HG03060 (cell line): Measurements from ENCODE around the gene BRI3.

Source experiments
- ATAC-seq: cut with Tn5 transposase; IDR thresholded peaks from one replicate; pipeline ENCODE4 v1.9.1; 2021; ENCODE audit warnings: low read depth, moderate number of reproducible peaks; ENCODE audit not compliant: unreplicated experiment

The BRI3 gene

DNA sequence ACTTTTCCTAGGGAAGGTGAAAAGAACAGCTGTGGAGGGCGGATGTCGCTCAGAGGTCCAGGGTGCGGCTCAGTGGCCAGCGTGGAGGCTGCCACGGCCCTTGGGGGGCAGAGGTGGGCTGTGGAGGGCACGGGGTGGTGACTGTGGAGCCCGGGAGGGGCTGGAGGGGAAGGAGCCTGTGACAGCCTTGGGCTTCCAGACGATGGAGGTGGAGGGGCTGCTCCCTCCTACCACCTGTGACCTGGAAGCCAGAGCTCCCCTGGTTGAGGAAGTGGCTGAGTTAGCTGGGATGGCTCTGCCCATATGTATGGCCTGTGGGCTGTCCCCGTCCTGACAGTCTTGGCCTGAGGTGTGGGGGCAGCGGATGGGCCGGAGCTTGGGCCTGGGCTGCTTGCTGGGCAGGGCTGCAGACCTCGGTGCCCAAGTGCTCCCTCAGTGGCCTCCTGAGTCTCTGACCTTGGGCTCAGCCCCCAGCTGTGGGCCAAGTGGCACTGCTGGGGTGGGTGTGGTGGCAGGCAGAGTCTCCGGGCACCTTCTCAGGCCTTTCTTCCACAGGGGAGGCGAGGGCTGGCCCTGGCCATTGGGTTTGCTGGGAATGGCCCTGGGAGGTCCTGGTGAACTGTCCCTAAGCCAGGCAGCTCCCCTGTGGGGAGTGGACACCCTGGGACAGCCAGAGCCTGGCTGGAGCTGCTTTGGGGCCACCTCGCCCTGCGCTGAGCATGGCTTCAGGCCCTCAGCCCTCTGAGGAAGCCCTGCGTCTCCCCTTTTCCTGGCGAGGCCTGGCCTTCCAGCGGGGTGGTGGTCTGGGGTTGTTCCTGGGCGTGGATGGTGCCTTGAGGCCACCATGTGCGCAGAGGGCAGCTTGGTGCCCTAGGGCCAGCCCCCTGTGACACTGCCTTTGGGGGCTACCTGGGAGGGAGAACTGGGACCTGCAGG lies 3.9 kb downstream of the BRI3 start:
- no peak for ATAC-seq

DNA sequence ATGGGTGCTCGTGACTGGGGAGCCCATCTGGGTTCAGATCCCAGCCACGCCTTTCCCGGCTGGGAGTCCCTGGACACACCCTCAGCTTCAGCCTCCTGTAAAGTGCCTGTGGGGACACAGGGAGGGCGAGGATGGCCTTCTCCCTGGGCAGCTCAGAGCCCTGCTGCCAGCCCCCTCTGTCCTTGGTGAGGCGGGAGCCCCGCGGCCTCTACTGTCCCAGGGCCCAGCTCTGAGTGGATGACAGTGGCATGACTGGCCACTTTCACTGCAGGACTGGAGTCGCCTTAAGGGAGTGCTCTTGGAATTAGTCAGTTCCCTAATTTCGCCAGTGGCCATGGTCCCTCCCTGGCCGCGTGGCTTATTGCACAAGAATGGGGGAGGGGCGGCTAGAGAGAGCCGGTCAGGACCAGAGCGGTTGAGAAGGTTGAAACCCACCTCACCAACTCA lies 4.6 kb downstream of the BRI3 start:
- ATAC-seq: no peak

DNA sequence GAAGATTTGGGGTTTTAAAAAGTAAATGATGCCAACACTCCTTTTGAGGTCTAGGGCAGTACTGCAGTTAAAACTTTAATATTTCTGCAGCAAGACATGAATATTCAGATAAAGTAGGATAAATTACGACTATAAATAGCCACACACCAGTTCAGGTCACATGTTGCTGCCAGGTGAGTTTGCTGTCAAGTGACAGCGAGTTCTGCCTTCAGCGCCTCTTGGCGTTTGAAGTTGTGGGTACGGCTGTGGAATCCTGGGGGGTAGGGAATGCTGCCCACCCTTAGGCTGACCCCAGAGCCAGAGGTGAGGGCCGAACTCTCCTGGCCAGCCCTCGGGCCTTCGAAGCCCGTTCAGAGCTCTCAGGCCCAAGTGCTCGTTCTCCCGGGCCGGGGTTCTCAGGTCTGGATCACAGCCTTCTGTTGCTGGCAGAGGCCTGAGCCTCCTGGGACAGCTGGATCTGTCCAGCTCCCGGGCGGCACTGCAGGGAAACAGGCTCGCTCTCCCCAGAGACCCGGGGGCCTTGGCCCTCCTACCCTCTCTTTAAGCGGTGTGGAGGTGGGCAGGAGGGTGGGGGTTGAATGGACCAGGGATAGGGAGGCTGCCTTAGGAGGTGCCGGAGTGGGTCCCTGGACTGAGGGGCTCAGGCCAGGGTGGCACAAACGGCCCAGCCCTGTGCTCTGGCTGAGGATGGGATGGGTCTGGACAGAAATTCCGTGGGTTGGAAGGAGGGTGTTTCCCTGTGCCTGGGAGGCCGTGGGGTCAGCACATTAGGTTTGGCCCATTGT lies 5.4 kb downstream of the BRI3 start:
- ATAC-seq: no peak

DNA sequence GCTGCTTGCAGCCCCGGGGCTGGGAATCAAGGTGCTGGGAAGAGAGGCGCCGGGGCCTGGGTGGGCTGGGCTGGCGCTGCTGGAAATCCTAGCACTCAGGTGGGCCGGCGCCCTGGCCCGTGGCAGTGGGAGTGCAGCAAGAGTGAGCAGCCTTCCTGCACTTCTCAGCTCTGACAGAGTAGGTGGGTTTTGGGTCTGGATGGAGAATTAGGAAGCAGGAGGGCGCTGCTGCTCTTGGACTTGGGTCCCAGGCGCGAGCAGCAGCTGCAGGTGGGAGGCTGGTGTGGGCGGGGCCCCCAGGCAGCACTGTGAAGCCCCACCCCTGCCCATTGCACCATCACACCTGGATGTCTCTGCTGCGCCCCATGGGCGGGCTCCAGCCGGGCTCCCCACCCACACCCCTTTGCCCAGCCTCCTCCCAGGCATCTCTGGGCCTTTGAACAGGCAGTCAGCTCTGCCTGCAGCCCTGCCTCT lies 6.0 kb downstream of the BRI3 start:
- no peak for ATAC-seq

DNA sequence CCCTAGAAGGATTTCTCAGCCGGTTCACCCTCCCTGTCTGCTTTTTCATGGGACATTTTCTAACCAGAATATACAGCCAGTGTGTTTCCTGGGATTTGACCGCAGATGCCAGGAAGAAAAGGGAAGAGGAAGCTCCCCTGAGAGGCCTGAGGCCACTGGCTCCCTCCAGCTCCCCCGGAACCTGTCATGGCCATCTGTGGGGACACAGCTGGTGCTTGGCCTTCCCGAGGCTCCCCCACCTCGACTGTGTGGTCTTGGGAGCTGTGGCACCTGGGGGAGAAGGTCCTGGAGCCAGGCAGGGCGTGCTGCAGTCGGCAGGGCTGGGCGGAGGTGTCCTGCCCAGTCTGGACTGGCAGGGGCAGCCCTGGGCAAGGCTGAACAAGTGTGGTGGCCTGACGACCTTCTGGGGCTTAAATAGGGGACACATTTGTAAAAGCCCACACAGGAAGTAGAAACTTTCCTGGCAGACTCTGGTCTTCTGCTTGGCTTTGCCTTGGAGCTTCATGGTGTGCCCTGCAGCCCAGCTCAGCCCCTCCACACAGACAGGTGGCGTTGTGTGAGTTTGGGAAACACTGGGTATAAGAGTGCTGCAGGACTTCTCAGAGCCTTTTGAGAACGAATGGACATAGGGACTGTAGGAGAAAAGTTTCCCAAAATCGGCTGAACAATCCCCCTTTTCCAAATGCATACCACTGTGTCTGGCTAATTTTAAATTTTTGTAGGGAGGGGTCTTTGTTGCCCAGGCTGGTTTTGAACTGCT lies 6.8 kb downstream of the BRI3 start:
- ATAC-seq: no peak

DNA sequence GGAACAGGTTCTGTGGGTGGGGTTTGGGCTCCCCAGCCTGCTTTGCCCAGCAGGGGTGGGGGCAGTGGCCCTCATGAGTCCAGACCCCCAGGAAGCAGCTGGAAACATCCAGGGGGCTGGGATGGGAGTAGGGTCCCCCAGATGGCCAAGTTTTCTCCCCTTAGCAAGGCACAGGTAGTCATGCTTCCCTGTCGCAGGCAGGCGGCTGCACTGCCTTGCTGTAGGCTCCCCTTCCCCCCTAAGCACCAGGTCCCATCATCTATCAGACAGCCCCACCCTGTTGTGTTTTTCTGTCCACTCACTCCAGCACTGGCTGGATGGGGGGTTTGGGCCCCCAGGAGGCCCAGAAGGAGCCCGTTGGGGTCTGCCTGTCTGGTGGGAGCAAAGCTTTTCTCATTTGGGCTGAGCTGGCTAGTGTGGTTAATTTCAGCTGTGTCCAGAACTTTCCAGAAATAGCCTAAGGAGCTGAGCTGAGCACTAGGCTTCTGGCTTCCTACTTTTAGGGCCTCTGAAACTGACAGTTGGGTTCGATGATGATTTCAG lies 7.9 kb downstream of the BRI3 start:
- no peak for ATAC-seq

DNA sequence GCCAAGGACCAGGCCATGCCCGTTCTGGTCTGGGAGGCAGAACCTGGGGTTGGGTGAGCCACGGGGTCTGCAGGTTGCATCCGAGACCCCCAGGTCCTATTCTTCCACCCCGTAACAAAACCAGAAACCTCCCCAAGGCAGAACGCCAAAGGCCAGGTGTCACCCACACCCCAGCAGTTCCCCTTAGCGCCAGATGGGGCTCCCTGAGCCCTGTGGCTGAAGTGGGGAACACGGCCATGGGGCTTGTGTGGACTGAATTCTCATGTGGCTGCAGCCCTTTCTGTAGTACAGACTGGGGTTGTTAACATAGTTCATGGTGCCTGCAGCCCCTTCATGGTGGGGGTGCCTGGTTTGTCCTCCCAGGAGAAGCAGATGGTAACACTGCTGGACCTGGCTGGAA lies 10.2 kb downstream of the BRI3 start:
- no peak for ATAC-seq

DNA sequence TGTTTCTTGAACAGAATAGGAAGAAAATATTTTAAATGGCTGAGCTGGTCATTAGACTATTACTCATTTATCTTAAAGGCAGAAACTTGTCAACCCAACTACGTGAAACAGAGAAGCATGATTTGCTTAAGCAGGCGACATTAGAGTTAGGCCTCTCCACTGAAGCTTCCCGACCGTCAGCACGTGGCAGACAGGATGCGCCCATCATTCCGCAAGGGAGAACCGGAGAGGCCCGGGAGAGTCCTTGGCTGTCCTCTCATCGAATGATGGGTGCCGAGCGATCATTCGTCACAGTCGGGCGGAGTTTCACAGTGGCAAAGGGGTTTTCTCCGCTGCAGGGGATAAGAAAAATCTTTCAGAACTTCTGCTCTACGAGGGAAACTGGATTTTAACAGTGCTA lies 11.8 kb downstream of the BRI3 start:
- no peak for ATAC-seq

DNA sequence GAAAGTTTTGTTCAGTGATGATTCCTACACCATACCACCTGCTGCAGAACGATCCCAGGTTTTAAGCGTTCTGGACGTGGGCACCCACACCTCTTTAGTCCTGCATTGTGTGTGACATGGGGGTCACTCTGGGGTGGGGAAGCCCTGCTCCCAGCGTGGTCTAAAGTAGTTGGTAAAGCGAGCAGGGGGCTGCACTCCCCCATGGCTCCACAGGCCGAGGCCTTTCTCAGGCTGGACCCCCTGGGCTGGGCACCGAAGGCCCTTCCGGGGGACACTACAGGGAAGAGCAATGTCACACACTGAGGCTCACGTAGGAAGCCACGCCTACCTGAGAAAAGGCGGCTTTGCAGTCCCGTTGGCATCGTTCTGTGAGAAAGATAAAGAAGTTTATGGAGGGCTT lies 12.3 kb downstream of the BRI3 start:
- no peak for ATAC-seq

DNA sequence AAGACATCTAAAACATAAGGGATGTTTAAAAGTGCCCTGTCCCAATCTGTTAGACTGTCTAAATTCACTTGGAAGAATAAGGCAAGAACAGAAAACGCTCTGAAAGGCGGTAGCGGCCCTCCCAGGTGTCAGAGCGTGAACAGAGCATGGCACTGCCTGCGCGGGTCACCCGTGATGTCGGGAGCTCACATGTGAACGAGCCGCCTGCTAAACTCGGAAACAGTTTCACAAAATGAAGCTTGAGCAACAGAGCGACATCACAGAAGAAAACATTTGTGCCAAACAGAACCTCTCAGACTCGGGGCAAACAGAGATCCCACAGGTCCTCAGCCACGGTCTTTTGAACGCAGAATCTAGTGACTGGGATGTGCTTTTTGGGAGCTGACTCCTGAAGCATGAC lies 12.8 kb downstream of the BRI3 start:
- ATAC-seq: no peak

DNA sequence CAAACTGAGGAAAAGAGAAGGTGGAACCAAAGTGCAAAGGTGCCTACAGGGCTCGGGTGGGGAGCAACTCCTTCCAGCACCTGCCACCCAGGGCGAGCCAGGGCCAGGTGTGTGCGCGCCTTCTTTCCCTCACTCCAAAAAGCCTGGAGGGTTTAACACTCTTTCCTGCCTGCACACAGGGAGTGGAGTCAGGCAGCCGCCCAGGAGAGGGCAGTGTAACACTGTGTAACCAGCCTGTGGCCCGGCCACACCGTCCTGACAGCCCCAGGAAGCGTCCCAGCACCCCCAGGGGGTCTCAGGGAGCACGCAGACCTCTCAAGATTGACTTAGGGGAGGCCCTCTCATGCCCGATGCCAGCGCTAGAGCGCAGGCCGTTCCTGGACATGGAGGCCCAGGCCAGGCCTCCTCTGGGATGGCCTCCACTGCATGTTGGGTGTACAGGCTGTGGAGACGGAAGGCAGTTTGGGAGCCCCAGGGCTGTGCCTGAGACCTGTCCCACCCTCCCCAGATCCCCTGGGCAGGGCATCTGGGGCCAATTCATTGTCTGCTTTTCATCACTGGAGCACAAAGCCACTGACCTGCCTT lies 13.4 kb downstream of the BRI3 start:
- no peak for ATAC-seq

DNA sequence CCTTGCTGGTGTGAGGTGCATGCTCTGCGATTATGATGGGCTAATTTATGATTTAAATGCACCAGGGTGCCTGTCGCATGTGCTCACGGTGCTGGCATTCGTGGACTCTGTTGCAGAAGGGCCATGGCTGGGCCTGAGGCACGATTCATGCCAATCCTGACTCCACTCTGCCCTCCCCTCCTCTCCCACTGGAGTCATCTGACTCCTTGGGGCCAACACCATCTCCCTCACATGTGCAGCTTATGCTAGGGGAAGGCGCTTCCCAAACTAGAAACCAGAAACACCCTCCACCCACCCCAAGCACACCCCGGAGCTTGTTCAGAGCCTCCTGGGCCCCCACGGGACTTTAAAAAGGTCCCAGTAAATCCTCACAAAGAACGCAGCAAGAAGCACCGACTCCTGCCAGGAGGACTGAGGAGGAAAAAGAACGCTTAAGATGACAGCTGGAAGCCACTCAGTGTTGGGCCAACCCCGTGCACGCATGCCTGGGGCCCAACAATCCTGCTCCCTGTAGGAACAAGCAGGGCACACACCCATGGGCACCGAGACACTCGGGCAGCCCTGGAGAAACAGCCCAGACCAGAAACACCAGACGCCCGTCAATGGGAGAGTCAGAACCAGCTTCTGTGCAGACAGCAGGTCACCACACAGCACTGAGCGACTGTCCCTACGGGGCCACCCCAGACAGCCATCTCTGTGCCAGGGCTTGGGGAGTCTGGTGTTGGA lies 14.1 kb downstream of the BRI3 start:
- ATAC-seq: no peak

DNA sequence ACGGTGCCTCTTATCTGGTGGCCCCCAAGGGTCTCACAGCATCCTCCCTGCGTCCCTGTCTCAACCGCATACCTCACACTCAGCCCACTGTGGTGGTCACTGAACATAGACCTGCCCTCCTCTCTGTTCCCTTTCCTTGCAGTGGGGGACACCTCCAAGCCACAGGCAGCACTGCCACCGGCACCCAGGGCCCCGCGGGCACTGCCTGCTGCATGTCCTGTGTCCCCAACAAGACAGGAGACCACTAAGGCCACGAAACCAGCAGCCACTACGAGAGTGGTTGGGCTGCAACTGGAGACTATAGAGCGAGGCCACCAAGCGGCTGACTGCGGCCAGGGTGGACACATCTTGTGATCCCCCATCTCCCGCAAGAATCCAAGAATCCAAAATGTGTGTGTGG lies 15.3 kb downstream of the BRI3 start:
- no peak for ATAC-seq

DNA sequence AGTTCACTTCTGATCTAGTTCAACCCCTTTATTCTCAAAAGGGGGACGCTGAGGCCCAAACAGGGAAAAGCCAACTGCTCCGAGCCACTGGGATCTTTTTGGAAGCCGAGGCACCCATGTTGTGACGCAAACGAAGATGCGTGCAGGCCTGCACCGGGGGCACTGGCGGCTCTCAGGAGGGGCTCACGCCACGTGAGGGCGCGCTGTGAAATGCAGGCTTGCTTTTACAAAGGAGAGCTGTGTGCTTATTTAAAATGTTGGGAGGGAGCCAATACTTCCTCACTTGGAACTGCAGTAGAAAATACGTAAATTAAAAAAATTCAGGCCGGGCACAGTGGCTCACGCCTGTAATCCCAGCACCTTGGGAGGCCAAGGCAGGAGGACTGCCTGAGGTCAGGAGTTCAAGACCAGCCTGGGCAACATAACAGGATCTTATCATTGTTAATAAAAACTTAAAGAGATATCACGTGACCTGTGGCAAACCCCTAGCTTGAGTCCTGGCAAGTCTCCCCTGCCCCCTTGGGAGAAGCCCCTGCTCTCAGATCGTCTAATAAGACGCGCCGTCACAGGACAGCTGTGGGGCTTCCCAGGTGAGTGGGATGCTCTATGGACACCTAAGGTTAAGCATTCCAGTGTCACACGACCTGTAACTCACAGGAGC lies 16.3 kb downstream of the BRI3 start:
- ATAC-seq: no peak

DNA sequence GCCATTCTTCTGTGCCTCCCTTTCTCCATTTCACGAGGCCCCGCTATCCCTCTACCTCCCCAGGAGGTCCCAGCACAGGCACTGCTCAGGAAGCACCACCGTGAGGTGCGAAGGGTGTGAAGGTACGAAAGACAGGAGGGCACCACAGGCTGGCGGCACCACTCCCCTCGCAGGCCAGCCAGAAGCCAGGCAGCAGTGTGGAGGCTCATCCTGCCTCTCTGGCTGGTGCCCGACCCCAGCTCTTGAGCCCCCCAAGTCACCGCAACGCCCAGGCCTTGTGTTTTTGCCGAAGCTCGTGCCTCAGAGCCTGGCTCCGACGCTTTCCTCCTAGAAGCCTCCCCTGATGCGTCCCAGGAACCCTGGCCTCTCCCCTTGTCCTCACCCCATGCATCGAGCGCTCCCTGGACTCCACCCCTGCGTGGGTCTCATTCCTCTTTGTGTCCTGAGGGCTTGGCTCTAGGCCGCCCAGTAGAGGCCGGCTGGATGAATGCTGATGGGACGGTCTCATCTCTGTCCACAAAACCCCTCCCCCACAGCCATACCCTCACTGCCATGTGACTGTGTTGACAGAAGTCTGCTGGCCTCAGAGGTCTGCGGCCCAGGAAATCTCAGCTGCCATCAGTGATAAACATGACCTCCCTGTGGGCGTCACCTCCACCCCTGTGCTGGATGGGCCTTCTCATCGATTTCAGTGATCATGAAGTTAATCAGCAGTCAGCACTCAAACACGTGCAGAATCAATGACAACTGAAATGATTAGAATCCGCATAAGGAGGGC lies 19.3 kb downstream of the BRI3 start:
- no peak for ATAC-seq

DNA sequence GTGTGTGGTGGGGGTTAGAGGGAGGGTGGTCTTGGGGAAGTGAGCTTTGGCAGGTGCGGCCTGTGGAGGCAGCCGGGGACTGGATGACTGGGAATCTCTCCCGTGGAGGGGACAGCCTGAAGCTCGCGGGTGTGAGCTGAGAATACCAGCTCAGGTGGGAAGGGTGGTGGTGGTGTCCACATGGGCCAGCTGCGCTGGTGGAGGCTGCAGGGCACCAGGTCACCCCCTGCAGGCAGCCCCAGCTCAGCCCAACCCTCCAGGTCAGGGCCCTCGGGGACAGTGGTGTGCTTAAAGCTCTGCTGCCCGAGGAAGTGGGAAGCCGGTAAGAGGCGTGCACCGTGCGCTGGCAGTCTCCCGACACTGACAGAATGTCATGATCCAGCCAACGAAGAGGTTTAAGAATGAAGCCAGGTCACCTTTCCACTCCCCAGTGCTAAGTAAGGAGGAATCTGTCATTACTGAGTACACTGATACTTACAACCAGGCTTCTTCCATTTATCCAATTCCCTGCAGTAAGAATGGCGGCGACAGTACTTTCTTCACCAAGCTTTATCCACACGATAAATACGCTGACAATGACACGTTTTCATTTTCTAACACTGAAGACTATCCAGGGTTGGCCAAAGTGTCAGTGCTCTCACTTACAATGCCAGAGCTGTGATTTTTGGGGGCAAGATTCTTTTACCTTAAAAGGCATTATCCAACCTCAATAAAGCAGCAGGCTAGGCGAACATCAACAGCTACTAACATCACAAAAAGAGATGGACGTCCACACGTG lies 20.4 kb downstream of the BRI3 start:
- ATAC-seq: no peak

DNA sequence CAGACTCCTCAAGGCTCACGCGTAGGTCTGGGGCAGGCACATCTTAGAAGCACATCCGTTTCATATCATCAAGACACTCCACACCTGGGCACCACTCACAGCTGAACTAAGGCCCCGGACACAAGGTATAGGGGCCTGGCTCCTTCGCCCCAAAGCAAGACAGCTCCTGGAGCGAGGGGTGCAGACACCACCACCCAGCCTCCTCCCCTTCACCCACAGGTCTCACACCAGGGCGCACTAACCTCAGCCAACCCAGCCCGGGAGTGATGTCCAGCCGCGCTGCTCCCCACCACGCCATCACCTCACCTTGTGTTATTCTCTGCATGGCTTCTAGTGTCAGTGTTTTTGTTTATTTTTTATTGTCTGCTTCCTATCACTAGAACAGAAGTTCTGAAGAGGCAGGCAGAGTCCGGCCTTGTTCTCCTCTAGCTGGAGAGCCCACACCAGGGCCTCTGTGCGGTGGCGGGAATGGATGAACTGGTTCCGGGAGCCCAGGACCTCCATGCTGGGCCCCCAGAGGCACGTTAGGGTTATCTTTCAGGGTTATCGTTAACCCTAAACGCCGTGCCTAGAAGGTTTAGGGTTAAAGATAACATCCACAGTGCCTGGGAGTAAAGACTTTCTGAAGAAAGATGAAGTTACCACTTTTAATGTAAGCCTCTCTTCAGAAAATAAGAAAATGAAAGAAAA lies 21.8 kb downstream of the BRI3 start:
- ATAC-seq: no peak
